HCT116 (cell line): ENCODE data around the gene SCN1A. TPM values are rescaled to one million over a fixed set of nuclear protein-coding genes. Genes with fewer than 3 reads are reported as not detected.

ENCODE experiments used
- ATAC-seq: fragments of 200-7000 bp; cut with Tn5 transposase; 2 replicates; pipeline ENCODE4 v1.9.1; 2020; ENCODE audit warnings: mild to moderate bottlenecking, moderate library complexity
- BruUV-seq: library from RNA; stranded (reverse); fragments of 400-500 nt; replicated peaks from 2 replicates; lab custom pipeline; 2021; lab: Mats Ljungman, UMichigan
- CTCF ChIA-PET: fragments of 300-600 bp; sonication (Branson Sonifier 250); formaldehyde crosslinking; loops from one replicate; lab custom pipeline; 2021; ENCODE audit warnings: antibody characterized with exemption; lab: Charles Lee
- POLR2A ChIA-PET: fragments of 300-600, 350-600 bp; sonication (Branson Sonifier 250); formaldehyde crosslinking; loops from one replicate; lab custom pipeline; 2021; ENCODE audit warnings: antibody characterized with exemption; lab: Charles Lee
- RAD21 ChIA-PET, 2 experiments: fragments of 300-600 bp; sonication (Branson Sonifier 250); formaldehyde crosslinking; loops; one replicate each; lab custom pipeline; 2023; ENCODE audit warnings: low total read pairs in 2 of 2; ENCODE audit not compliant: uncharacterized antibody in 2 of 2, unreplicated experiment in 2 of 2, low non-redundant PET in 1 of 2; lab: Charles Lee
- DNase-seq: peaks from one replicate; pipeline ENCODE4 v3.0.0-alpha.2; 2010; ENCODE audit warnings: low read depth, low spot score
- H2AFZ ChIP-seq: fragments of 200-600 bp; shearing (Covaris generic), sonication (generic); 2 replicates; pipeline ENCODE4 v1.6.1; 2017; ENCODE audit warnings: low read depth, mixed run types, mixed read lengths, antibody characterized with exemption, low read length; ENCODE audit not compliant: poor library complexity, severe bottlenecking
- H3K27ac ChIP-seq: 2 replicates; pipeline ENCODE4 v1.5.1; 2012; ENCODE audit warnings: low read depth, low read length
- H3K27me3 ChIP-seq: fragments of 200-600 bp; sonication (generic); 2 replicates; pipeline ENCODE4 v1.6.1; 2016; ENCODE audit warnings: mixed run types, low read length, mixed read lengths; ENCODE audit not compliant: insufficient read depth
- H3K36me3 ChIP-seq, 2 experiments: fragments of 200-500 bp in 1 of 2; fragments of 200-600 bp in 1 of 2; sonication (Bioruptor generic) in 1 of 2; sonication (generic) in 1 of 2; 2 replicates each; pipeline versions ENCODE4 v1.5.1 to v1.6.1; 2014 to 2016; ENCODE audit warnings: low read length in 2 of 2, inconsistent platforms in 1 of 2, mixed read lengths in 1 of 2, mixed run types in 1 of 2; ENCODE audit not compliant: insufficient read depth in 2 of 2, control insufficient read depth in 1 of 2
- H3K4me1 ChIP-seq, 2 experiments: fragments of 200-600 bp in 1 of 2; sonication (generic) in 1 of 2; 2 replicates each; pipeline versions ENCODE4 v1.5.1 to v1.6.1; 2012 to 2017; ENCODE audit warnings: low read length in 2 of 2, inconsistent platforms in 1 of 2, mild to moderate bottlenecking in 1 of 2, mixed read lengths in 1 of 2, mixed run types in 1 of 2, moderate library complexity in 1 of 2; ENCODE audit not compliant: insufficient read depth in 2 of 2, control insufficient read depth in 1 of 2
- H3K4me2 ChIP-seq: fragments of 200-600 bp; sonication (generic); 2 replicates; pipeline ENCODE4 v1.6.1; 2017; ENCODE audit warnings: mixed run types, low read length, mixed read lengths
- H3K4me3 ChIP-seq, 2 experiments: fragments of 200-600 bp in 1 of 2; sonication (generic) in 1 of 2; replicated peaks in 1 of 2; 2 replicates each; pipeline ENCODE4 v1.5.1; 2011 to 2016; ENCODE audit warnings: low read length in 2 of 2, control low read depth in 1 of 2, low read depth in 1 of 2, mild to moderate bottlenecking in 1 of 2, mixed read lengths in 1 of 2, mixed run types in 1 of 2
- H3K79me2 ChIP-seq: fragments of 200-600 bp; sonication (generic); 2 replicates; pipeline ENCODE4 v1.6.1; 2017; ENCODE audit warnings: mild to moderate bottlenecking, mixed run types, low read length, moderate library complexity, mixed read lengths; ENCODE audit not compliant: insufficient read depth
- H3K9ac ChIP-seq: fragments of 200-600 bp; sonication (generic); 2 replicates; pipeline ENCODE4 v1.6.1; 2016; ENCODE audit warnings: low read length, mixed read lengths
- H3K9me2 ChIP-seq: fragments of 200-600 bp; sonication (generic), shearing (Covaris generic); 2 replicates; pipeline ENCODE4 v1.6.1; 2017; ENCODE audit warnings: mixed run types, mild to moderate bottlenecking, moderate library complexity; ENCODE audit not compliant: insufficient read depth
- H3K9me3 ChIP-seq, 2 experiments: fragments of 200-500 bp in 1 of 2; fragments of 200-600 bp in 1 of 2; sonication (Bioruptor generic) in 1 of 2; sonication (generic) in 1 of 2; 2 replicates each; pipeline ENCODE4 v1.6.1; 2014 to 2017; ENCODE audit warnings: low read length in 2 of 2, mixed read lengths in 2 of 2, inconsistent platforms in 1 of 2, low read depth in 1 of 2, mild to moderate bottlenecking in 1 of 2, mixed run types in 1 of 2, moderate library complexity in 1 of 2; ENCODE audit not compliant: control insufficient read depth in 1 of 2, insufficient read depth in 1 of 2
- H4K20me1 ChIP-seq: fragments of 200-600 bp; sonication (generic), shearing (Covaris generic); 2 replicates; pipeline ENCODE4 v1.6.1; 2017; ENCODE audit warnings: mixed run types, mild to moderate bottlenecking, moderate library complexity; ENCODE audit not compliant: insufficient read depth
- ATF3 ChIP-seq: IDR thresholded peaks from 2 replicates; pipeline ENCODE4 v1.6.1; 2012
- CBX3 ChIP-seq: IDR thresholded peaks from 2 replicates; pipeline ENCODE4 v1.6.1; 2012; ENCODE audit warnings: low read depth
- CEBPB ChIP-seq: IDR thresholded peaks from 2 replicates; pipeline ENCODE4 v1.6.1; 2012; ENCODE audit warnings: low read depth
- CTCF ChIP-seq, 3 experiments: fragments of 200-600 bp in 1 of 3; sonication (generic) in 1 of 3; IDR thresholded peaks in 2 of 3; conservative IDR thresholded peaks in 1 of 3; 2 replicates each; pipeline ENCODE4 v1.5.1; 2012 to 2017; ENCODE audit warnings: low read depth in 2 of 3, low read length in 2 of 3, antibody characterized with exemption in 1 of 3, borderline replicate concordance in 1 of 3, control low read depth in 1 of 3, mild to moderate bottlenecking in 1 of 3, mixed read lengths in 1 of 3, mixed run types in 1 of 3, moderate library complexity in 1 of 3; ENCODE audit not compliant: insufficient read depth in 1 of 3
- EGR1 ChIP-seq: IDR thresholded peaks from 2 replicates; pipeline ENCODE4 v1.6.1; 2012; ENCODE audit warnings: low read depth
- EZH2phosphoT487 ChIP-seq: fragments of 200-600 bp; IDR thresholded peaks from 2 replicates; pipeline ENCODE4 v1.6.1; 2018; ENCODE audit warnings: antibody characterized with exemption, borderline replicate concordance
- FOSL1 ChIP-seq: IDR thresholded peaks from 2 replicates; pipeline ENCODE4 v1.6.1; 2012; ENCODE audit warnings: low read depth
- MAX ChIP-seq: IDR thresholded peaks from 2 replicates; pipeline ENCODE4 v1.6.1; 2012
- POLR2A ChIP-seq: IDR thresholded peaks from 2 replicates; pipeline ENCODE4 v1.7.0; 2011; ENCODE audit warnings: borderline replicate concordance; ENCODE audit not compliant: insufficient read depth, insufficient read length; ENCODE audit errors: extremely low read depth
- RAD21 ChIP-seq: IDR thresholded peaks from 2 replicates; pipeline ENCODE4 v1.6.1; 2012; ENCODE audit warnings: low read depth, mild to moderate bottlenecking
- SIN3A ChIP-seq: IDR thresholded peaks from 2 replicates; pipeline ENCODE4 v1.6.1; 2012; ENCODE audit warnings: low read depth
- SP1 ChIP-seq: IDR thresholded peaks from 2 replicates; pipeline ENCODE4 v1.6.1; 2012; ENCODE audit warnings: low read depth
- TCF7L2 ChIP-seq: IDR thresholded peaks from 2 replicates; pipeline ENCODE4 v1.7.0; 2011; ENCODE audit warnings: borderline replicate concordance, inconsistent platforms; ENCODE audit not compliant: insufficient read depth, insufficient read length; ENCODE audit errors: extremely low read depth
- YY1 ChIP-seq: IDR thresholded peaks from 2 replicates; pipeline ENCODE4 v1.6.1; 2011; ENCODE audit warnings: low read length, low read depth, moderate library complexity, mild to moderate bottlenecking; ENCODE audit not compliant: insufficient replicate concordance; ENCODE audit errors: extremely low read depth
- ZBTB33 ChIP-seq: IDR thresholded peaks from 2 replicates; pipeline ENCODE4 v1.6.1; 2011; ENCODE audit warnings: mild to moderate bottlenecking, low read length, moderate library complexity; ENCODE audit not compliant: insufficient replicate concordance; ENCODE audit errors: extremely low read depth
- ZNF274 ChIP-seq: fragments of 200-500 bp; sonication (Bioruptor generic); IDR thresholded peaks from 2 replicates; pipeline ENCODE4 v1.6.1; 2014; ENCODE audit warnings: mild to moderate bottlenecking, low read depth, low read length, inconsistent platforms
- intact Hi-C: fragments of 100-400 bp; cut with micrococcal nuclease; formaldehyde crosslinking; loops from 2 replicates; pipeline ENCODE4 v1.10.0; 2022
- total RNA-seq: library from RNA; stranded (reverse); gene quantifications from one replicate; pipeline ENCODE4 v1.2.1, GENCODE V29; 2021; ENCODE audit not compliant: unreplicated experiment

SCN1A gene
- total RNA-seq, 1 experiment from 2014 or later = not detected

GRCh38 chr2:166154685-166155338, 27.0 kb upstream of the SCN1A start:
- H3K4me3 ChIP-seq = no peak overlapping the region
- BruUV-seq = no TSS peak
- H2AFZ ChIP-seq = no peak overlapping the region
- peaks cover 34% of the 10 kb centered on the region; the same call in 1 of the 2 replicates for H3K27me3 ChIP-seq
- CTCF ChIA-PET = no interaction called here
- no peaks in the 10 kb centered on the region for H3K36me3 ChIP-seq
- H3K79me2 ChIP-seq = no peaks in the 10 kb centered on the region
- no peak for DNase-seq
- no peaks in the 10 kb centered on the region for H3K4me1 ChIP-seq
- H4K20me1 ChIP-seq = no peaks in the 10 kb centered on the region
- intact Hi-C loops = no loop called here
- POLR2A ChIA-PET = no interaction called here
- TF ChIP-seq EGR1 (no peak), EZH2phosphoT487 (no peak), POLR2A (no peak), YY1 (no peak), SP1 (no peak), MAX (no peak)
- H3K4me2 ChIP-seq = no peak overlapping the region
- H3K9me3 ChIP-seq = no peaks in the 10 kb centered on the region
- no peak overlapping the region for H3K9ac ChIP-seq
- RAD21 ChIA-PET = no interaction called here
- H3K9me2 ChIP-seq = no peaks in the 10 kb centered on the region
- no peak overlapping the region for H3K27ac ChIP-seq
- ATAC-seq = no peak

- POLR2A ChIA-PET = no interaction called here
Measured at GRCh38 chr2:166152064-166152463, 24.2 kb upstream of the SCN1A start.

More at GRCh38 chr2:166152064-166152463, 24.2 kb upstream of the SCN1A start:
- CTCF ChIA-PET = interaction anchor here (1.1 kb wide), 1 partner anchor 365 kb away, joined by 3 read pairs; no protein-coding TSS in a partner anchor
- ATAC-seq (no peak), DNase-seq (no peak)
- Histone ChIP-seq H2AFZ (no peak overlapping the region), H3K4me3 (no peak overlapping the region), H3K27me3 (peaks cover 38% of the 10 kb centered on the region; the same call in 1 of the 2 replicates), H3K9me2 (no peaks in the 10 kb centered on the region), H3K4me1 (no peaks in the 10 kb centered on the region), H3K79me2 (no peaks in the 10 kb centered on the region), H3K27ac (no peak overlapping the region), H3K9ac (no peak overlapping the region), H3K4me2 (no peak overlapping the region), H4K20me1 (no peaks in the 10 kb centered on the region), H3K9me3 (no peaks in the 10 kb centered on the region), H3K36me3 (no peaks in the 10 kb centered on the region)
- no TSS peak for BruUV-seq
- TF ChIP-seq CEBPB = no peak
- TF ChIP-seq ZNF274 = no peak
- no peak for TF ChIP-seq FOSL1
- no peak for TF ChIP-seq CTCF (IDR thresholded peaks at IDR 0.05 in 2 of 3, conservative IDR thresholded peaks at IDR 0.05 in 1 of 3; ENCODE audit: borderline replicate concordance in 1 of 3, insufficient read depth in 1 of 3, low read depth in 2 of 3, low read length in 2 of 3)
- TF ChIP-seq CBX3 = no peak
- TF ChIP-seq EGR1 = no peak
- no peak for TF ChIP-seq ZBTB33
- TF ChIP-seq RAD21 = no peak
- no peak for TF ChIP-seq ATF3
- no peak for TF ChIP-seq POLR2A
- no peak for TF ChIP-seq SIN3A
- TF ChIP-seq TCF7L2 = no peak
- intact Hi-C loops = no loop called here
- RAD21 ChIA-PET = no interaction called here
